SJSA1 (cell line): ENCODE measurements around the gene AATF. TPM values are rescaled to one million over a fixed set of nuclear protein-coding genes. Genes with fewer than 3 reads are reported as not detected.

Experiments
- DNase-seq, 2 experiments: peaks; one replicate each; pipeline ENCODE4 v3.0.0-alpha.2; 2015 to 2020; ENCODE audit warnings: low spot score in 2 of 2, low read depth in 1 of 2
- H3K27ac ChIP-seq: fragments of 250-450 bp; sonication (Bioruptor Pico); 2 replicates; pipeline ENCODE4 v1.5.1; 2020; ENCODE audit warnings: mild to moderate bottlenecking, moderate library complexity
- H3K27me3 ChIP-seq: fragments of 250-450 bp; sonication (Bioruptor Pico); replicated peaks from 2 replicates; pipeline ENCODE4 v1.5.1; 2020; ENCODE audit warnings: mild to moderate bottlenecking, moderate library complexity
- H3K36me3 ChIP-seq: fragments of 250-450 bp; sonication (Bioruptor Pico); 2 replicates; pipeline ENCODE4 v1.5.1; 2020; ENCODE audit warnings: mild to moderate bottlenecking
- H3K4me1 ChIP-seq: fragments of 250-450 bp; sonication (Bioruptor Pico); replicated peaks from 2 replicates; pipeline ENCODE4 v1.6.1; 2021; ENCODE audit warnings: mild to moderate bottlenecking
- H3K4me3 ChIP-seq: fragments of 250-450 bp; sonication (Bioruptor Pico); 2 replicates; pipeline ENCODE4 v1.5.1; 2020; ENCODE audit warnings: mild to moderate bottlenecking
- H3K9me3 ChIP-seq: fragments of 250-450 bp; sonication (Bioruptor Pico); replicated peaks from 2 replicates; pipeline ENCODE4 v1.5.1; 2020; ENCODE audit warnings: mild to moderate bottlenecking
- total RNA-seq: library from RNA; depleted of rRNA; stranded (reverse); fragments of >200 nt; shearing (Covaris generic); gene quantifications from 2 replicates; pipeline ENCODE4 v1.2.3, GENCODE V29; 2014

AATF gene
- total RNA-seq, 1 experiment from 2014 or later = 52.2 TPM

DNA sequence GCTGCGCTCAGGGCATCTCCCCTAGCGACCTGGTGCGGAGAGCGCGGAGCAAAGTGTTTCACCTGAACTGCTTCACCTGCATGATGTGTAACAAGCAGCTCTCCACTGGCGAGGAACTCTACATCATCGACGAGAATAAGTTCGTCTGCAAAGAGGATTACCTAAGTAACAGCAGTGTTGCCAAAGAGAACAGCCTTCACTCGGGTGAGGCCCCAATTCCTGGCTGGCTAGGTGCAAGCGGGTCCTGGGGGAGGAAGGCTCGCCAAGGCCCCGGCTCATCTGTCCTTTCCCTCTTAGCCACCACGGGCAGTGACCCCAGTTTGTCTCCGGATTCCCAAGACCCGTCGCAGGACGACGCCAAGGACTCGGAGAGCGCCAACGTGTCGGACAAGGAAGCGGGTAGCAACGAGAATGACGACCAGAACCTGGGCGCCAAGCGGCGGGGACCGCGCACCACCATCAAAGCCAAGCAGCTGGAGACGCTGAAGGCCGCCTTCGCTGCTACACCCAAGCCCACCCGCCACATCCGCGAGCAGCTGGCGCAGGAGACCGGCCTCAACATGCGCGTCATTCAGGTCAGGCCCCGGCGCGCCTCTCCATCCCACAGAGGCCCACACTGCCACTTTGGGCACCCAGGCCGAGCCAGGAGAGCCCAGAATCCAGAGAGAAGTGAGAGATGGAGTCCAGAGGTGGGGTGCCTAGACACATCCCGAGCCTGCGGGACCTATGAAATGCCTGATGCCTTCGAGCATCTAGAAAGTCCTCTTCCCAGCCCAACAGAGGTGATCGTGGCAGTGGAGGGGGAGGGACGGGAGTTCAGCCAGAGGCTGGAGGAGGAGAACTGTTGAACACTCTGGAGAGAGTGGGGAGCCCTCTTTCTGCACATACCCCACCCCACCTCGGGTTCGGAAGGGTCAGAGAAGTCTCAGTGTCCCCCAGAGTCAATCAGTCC lies 8.2 kb upstream of the AATF start:
- DNase-seq = no peak
- Histone ChIP-seq H3K27ac (no peak overlapping the region), H3K4me1 (peaks cover 19% of the 10 kb centered on the region), H3K27me3 (peaks cover 97% of the 10 kb centered on the region), H3K36me3 (no peaks in the 10 kb centered on the region), H3K4me3 (no peak overlapping the region), H3K9me3 (peaks cover 11% of the 10 kb centered on the region)

DNA sequence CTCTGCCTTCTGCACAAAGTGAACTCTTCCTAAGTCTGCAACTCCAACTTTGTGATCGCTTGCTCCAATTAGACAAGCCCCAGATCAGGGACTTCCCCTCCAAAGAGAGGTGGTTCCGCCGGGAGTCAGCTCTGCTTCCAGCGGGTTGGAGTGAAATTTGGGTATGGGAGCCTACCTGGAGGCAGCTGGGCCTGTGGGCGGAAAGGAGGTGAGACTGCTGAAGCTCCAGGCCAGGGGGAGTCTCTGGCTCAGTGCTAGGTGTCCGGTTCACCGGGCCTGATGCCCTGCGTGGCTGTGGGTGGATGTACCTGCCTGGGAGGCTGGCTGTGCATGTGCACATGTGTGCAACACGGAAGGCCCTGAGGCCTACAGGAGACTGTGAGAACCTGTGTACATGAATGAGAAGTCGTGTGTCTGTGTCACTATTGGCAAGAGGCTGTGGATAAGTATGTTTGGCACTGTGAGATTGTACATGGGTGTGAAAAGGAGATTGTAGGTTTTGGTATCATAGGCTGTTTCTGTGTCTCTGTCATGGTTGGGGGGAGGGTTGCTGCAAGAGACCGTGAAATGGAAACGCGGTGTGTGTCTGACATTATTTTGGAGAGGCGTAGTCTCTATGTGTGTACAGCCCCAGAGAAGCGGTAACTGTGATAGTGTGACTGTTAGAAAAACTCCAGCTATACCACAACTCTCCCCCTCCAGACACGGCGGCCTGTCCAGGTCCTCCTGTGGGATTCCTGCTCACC lies 7.3 kb upstream of the AATF start:
- H3K27me3 ChIP-seq = peaks cover 97% of the 10 kb centered on the region
- no peak for DNase-seq
- H3K27ac ChIP-seq = no peak overlapping the region
- peaks cover 11% of the 10 kb centered on the region for H3K9me3 ChIP-seq
- no peak overlapping the region for H3K4me3 ChIP-seq
- no peaks in the 10 kb centered on the region for H3K36me3 ChIP-seq
- peaks cover 11% of the 10 kb centered on the region for H3K4me1 ChIP-seq

GRCh38 chr17:36942019-36942599 lies 6.6 kb upstream of the AATF start:
- H3K36me3 ChIP-seq = no peaks in the 10 kb centered on the region
- no peak overlapping the region for H3K27ac ChIP-seq
- DNase-seq = no peak
- H3K4me1 ChIP-seq = peaks cover 4% of the 10 kb centered on the region
- H3K27me3 ChIP-seq = peaks cover 96% of the 10 kb centered on the region
- no peak overlapping the region for H3K4me3 ChIP-seq
- peaks cover 11% of the 10 kb centered on the region for H3K9me3 ChIP-seq

GRCh38 chr17:36942631-36943125 lies 6.1 kb upstream of the AATF start:
- Histone ChIP-seq H3K4me3 (no peak overlapping the region), H3K9me3 (peaks cover 11% of the 10 kb centered on the region), H3K27me3 (peaks cover 93% of the 10 kb centered on the region), H3K27ac (no peak overlapping the region), H3K4me1 (no peaks in the 10 kb centered on the region), H3K36me3 (no peaks in the 10 kb centered on the region)
- DNase-seq = no peak

- H3K27ac ChIP-seq = no peak overlapping the region
- H3K27me3 ChIP-seq = peaks cover 91% of the 10 kb centered on the region
- H3K9me3 ChIP-seq = peaks cover 18% of the 10 kb centered on the region
- no peak overlapping the region for H3K4me3 ChIP-seq
- peaks cover 5% of the 10 kb centered on the region for H3K4me1 ChIP-seq
- H3K36me3 ChIP-seq = no peaks in the 10 kb centered on the region
- no peak for DNase-seq
Measured at GRCh38 chr17:36943250-36944191, 5.2 kb upstream of the AATF start.

- H3K4me1 ChIP-seq = peaks cover 7% of the 10 kb centered on the region
- no peak for DNase-seq
- peaks cover 18% of the 10 kb centered on the region for H3K9me3 ChIP-seq
- no peak overlapping the region for H3K27ac ChIP-seq
- H3K36me3 ChIP-seq = peaks cover 3% of the 10 kb centered on the region
- peaks cover 81% of the 10 kb centered on the region for H3K27me3 ChIP-seq
- H3K4me3 ChIP-seq = no peak overlapping the region
Measured at GRCh38 chr17:36944553-36944952, 4.2 kb upstream of the AATF start.

DNA sequence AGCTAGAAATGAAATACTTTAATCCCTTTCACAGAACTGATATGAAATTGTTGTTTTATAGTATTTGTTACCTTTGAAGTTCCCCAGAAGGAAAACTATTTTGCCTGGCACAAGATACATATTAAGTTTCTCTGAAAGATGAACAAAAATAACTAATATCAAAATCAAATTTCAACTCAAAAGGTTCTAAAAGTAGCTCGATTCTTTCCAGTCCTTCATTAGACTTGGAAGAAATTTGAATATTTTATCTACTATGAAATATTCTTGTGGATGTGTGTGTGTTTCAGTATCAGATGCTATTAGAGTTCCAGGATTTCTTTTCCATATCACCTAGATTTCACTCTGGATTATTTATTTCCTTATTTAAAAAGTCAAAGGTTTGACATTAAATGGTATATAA lies 3.6 kb upstream of the AATF start:
- peaks cover 18% of the 10 kb centered on the region for H3K9me3 ChIP-seq
- peaks cover 6% of the 10 kb centered on the region for H3K36me3 ChIP-seq
- H3K27ac ChIP-seq = no peak overlapping the region
- H3K27me3 ChIP-seq = peaks cover 77% of the 10 kb centered on the region
- no peak overlapping the region for H3K4me3 ChIP-seq
- H3K4me1 ChIP-seq = peaks cover 13% of the 10 kb centered on the region
- DNase-seq = no peak

GRCh38 chr17:36945959-36946725 lies 2.6 kb upstream of the AATF start:
- Histone ChIP-seq H3K4me1 (peaks cover 16% of the 10 kb centered on the region), H3K9me3 (peaks cover 18% of the 10 kb centered on the region), H3K4me3 (no peak overlapping the region), H3K36me3 (peaks cover 16% of the 10 kb centered on the region), H3K27me3 (peaks cover 68% of the 10 kb centered on the region), H3K27ac (no peak overlapping the region)
- no peak for DNase-seq

DNA sequence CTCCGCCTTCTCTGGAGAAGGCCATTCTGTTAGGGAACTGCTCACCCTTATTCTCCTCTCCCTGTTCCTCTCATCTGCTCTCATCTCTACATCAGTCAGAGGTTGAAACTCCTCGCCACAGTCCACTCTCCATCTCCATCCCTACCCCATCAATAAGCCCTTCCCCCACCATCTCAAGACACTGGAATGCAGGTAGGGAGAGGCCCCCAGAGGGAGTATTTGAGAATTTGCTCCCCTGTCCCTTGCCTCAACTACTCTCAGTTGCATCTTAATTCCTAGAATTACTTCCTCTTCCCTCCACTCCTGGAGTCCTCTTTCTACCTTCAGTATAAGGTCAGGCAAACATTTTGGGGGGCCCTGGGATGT lies 2.0 kb upstream of the AATF start:
- H3K4me1 ChIP-seq = peaks cover 16% of the 10 kb centered on the region
- peaks cover 19% of the 10 kb centered on the region for H3K36me3 ChIP-seq
- H3K27ac ChIP-seq = no peak overlapping the region
- peaks cover 18% of the 10 kb centered on the region for H3K9me3 ChIP-seq
- peaks cover 62% of the 10 kb centered on the region for H3K27me3 ChIP-seq
- no peak for DNase-seq
- no peak overlapping the region for H3K4me3 ChIP-seq

DNA sequence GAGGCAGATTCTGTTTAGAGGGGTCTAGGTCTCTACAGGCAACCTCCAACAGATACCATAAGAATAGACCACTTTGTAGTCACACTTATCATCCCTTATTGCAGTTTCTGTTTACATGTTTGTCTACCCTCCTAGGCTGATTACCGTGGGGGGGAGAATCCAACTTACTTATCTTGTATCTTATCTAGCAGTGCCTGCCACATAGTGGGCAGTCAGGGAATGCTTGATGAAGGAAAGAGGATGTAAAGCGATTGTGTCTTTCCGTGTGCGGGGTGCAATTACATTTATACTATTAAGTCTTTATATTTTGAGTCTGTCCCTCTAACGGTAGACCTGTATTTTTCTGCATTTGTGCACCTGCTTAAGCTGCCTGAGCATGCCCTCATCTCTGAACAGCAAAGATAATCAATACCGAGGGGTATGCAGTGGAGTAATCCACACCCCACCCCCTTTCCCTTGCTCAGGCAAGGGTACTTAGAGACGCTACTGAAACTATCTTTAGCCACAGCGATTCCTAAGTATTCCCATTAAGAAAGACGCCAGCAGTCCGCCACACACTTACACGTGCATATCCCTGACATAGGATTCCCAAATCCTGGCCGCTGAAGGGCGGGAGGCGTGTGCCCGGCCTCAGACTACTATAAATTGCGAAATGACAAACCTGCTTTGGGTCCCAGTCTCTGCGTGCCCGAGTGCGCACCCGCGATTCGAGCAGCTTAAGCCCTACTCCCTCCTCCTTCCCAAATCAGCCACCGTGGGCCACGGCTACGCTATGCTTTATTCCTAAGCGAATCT lies 635 bp upstream of the AATF start:
- H3K4me1 ChIP-seq = peaks cover 16% of the 10 kb centered on the region
- peaks cover 32% of the 10 kb centered on the region for H3K36me3 ChIP-seq
- peak overlapping the region; percentile 69 for H3K4me3 ChIP-seq
- DNase-seq = no peak
- H3K27me3 ChIP-seq = peaks cover 48% of the 10 kb centered on the region
- peaks cover 7% of the 10 kb centered on the region for H3K9me3 ChIP-seq
- H3K27ac ChIP-seq = no peak overlapping the region

DNA sequence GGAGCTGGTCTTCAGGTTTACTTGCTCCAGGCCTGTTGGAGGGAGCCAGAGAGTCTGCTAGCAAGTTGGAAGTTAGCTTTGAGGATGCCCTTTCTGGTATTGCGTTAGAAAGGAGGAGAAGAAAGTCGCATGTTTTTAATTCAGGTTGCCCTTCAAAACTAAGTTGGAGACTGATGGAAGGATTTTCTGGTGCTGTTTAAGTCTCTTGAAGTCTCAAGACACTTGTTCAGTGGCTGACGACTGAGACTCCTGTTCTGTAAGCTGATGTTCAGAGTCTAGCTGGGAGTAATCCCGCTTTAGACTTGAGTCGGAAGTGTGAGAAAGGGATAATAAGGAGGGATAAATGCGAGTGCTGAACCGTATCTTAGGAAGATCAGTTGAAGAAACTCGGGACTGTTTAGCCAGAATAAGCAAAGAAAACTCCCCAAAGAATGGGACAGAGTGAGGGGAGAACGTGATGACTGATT lies 740 bp downstream of the AATF start:
- Histone ChIP-seq H3K4me1 (peaks cover 16% of the 10 kb centered on the region), H3K4me3 (peak overlapping the region; percentile 69), H3K27ac (peak overlapping the region; percentile 65), H3K27me3 (peaks cover 34% of the 10 kb centered on the region), H3K36me3 (peaks cover 46% of the 10 kb centered on the region), H3K9me3 (peaks cover 7% of the 10 kb centered on the region)
- DNase-seq = no peak

GRCh38 chr17:36950027-36950426 lies 1.3 kb downstream of the AATF start:
- Histone ChIP-seq H3K4me3 (peak overlapping the region; percentile 69), H3K27me3 (peaks cover 29% of the 10 kb centered on the region), H3K9me3 (peaks cover 7% of the 10 kb centered on the region), H3K27ac (no peak overlapping the region), H3K36me3 (peaks cover 48% of the 10 kb centered on the region), H3K4me1 (peaks cover 16% of the 10 kb centered on the region)
- DNase-seq = no peak
